ENCODE measurements around the gene CSTA.

DNA sequence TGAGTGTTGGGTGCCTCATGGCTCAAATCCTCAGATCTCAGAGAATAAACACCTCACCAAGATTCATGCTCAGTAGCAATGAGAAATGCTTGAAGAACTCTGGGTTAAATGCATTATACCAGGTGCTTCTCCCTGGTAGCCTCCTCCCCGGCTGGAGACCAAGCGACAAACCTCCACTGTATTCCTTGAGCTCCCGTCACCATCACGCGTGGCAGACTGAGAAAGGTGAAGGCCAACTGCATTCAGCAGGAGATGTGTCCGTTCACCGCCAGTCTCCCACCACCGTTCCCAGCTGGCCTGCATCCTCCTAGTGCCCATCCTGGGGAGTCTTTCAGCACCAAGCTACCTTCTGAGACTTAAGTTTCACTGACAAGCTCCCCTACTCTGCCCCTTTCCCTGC, 7.5 kb downstream of the CSTA start:
- TF ChIP-seq, protein P1, sequence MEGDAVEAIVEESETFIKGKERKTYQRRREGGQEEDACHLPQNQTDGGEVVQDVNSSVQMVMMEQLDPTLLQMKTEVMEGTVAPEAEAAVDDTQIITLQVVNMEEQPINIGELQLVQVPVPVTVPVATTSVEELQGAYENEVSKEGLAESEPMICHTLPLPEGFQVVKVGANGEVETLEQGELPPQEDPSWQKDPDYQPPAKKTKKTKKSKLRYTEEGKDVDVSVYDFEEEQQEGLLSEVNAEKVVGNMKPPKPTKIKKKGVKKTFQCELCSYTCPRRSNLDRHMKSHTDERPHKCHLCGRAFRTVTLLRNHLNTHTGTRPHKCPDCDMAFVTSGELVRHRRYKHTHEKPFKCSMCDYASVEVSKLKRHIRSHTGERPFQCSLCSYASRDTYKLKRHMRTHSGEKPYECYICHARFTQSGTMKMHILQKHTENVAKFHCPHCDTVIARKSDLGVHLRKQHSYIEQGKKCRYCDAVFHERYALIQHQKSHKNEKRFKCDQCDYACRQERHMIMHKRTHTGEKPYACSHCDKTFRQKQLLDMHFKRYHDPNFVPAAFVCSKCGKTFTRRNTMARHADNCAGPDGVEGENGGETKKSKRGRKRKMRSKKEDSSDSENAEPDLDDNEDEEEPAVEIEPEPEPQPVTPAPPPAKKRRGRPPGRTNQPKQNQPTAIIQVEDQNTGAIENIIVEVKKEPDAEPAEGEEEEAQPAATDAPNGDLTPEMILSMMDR (IDR thresholded peaks at IDR 0.05 in 8 of 11, conservative IDR thresholded peaks at IDR 0.05 in 3 of 11): no peak
- no peak for TF ChIP-seq POLR2AphosphoS5 (IDR thresholded peaks at IDR 0.05)

Data from spleen (tissue), 7 donors.